Measurements from ENCODE around the gene LRP1. TPM values are rescaled to one million over a fixed set of nuclear protein-coding genes. Genes with fewer than 3 reads are reported as not detected.

LRP1 gene
- total RNA-seq, 1 experiment from 2014 or later = 14.7 TPM

- no peaks in the 10 kb centered on the region for H3K4me1 ChIP-seq (ENCODE audit: insufficient read depth, low read length)
- no peak overlapping the region for H3K4me2 ChIP-seq (ENCODE audit: low read length)
- H3K27me3 ChIP-seq (ENCODE audit: low read length) = no peaks in the 10 kb centered on the region
- intact Hi-C loops (cut with micrococcal nuclease) = no loop called here
- ChIA-PET CTCF (no interaction called here), POLR2A (ENCODE audit: unreplicated experiment) (no interaction called here)
- no TSS peak for BruUV-seq (replicated peaks)
- no peak overlapping the region for H2AFZ ChIP-seq (ENCODE audit: low read length)
- no peak overlapping the region for H3K9ac ChIP-seq (ENCODE audit: low read length)
- no peaks in the 10 kb centered on the region for H3K9me2 ChIP-seq (replicated peaks; ENCODE audit: low read length)
- H3K9me3 ChIP-seq (ENCODE audit: low read length) = no peaks in the 10 kb centered on the region
- TF ChIP-seq EZH2 (IDR thresholded peaks at IDR 0.05; ENCODE audit: low read length, unreplicated experiment) = no peak
- ATAC-seq (no peak), DNase-seq (no peak)
- no peaks in the 10 kb centered on the region for H4K20me1 ChIP-seq (ENCODE audit: low read length)
- H3K27ac ChIP-seq (ENCODE audit: low read length) = no peak overlapping the region
- no peaks in the 10 kb centered on the region for H3F3A ChIP-seq (ENCODE audit: low read length, unreplicated experiment)
- H3K79me2 ChIP-seq (ENCODE audit: low read length) = no peaks in the 10 kb centered on the region
- no peak overlapping the region for H3K4me3 ChIP-seq (ENCODE audit: low read length)
- H3K36me3 ChIP-seq (ENCODE audit: low read depth, low read length) = no peaks in the 10 kb centered on the region; the same call in 1 of the 2 replicates
These were observed 127.6 kb downstream of the LRP1 start for GRCh38 chr12:57255916-57256315.

- BruUV-seq (replicated peaks) = no TSS peak
- no peaks in the 10 kb centered on the region for H3K79me2 ChIP-seq (ENCODE audit: low read length)
- H3K36me3 ChIP-seq (ENCODE audit: low read depth, low read length) = no peaks in the 10 kb centered on the region; the same call in 1 of the 2 replicates
- intact Hi-C loops (cut with micrococcal nuclease) = no loop called here
- H4K20me1 ChIP-seq (ENCODE audit: low read length) = no peaks in the 10 kb centered on the region
- no peak overlapping the region for H3K4me3 ChIP-seq (ENCODE audit: low read length)
- ATAC-seq (no peak), DNase-seq (no peak)
- no peak overlapping the region for H3K4me2 ChIP-seq (ENCODE audit: low read length)
- no peaks in the 10 kb centered on the region for H3K27me3 ChIP-seq (ENCODE audit: low read length)
- H3K27ac ChIP-seq (ENCODE audit: low read length) = no peak overlapping the region
- no peaks in the 10 kb centered on the region for H3K9me3 ChIP-seq (ENCODE audit: low read length)
- no peaks in the 10 kb centered on the region for H3K9me2 ChIP-seq (replicated peaks; ENCODE audit: low read length)
- no peaks in the 10 kb centered on the region for H3F3A ChIP-seq (ENCODE audit: low read length, unreplicated experiment)
- POLR2A ChIA-PET (ENCODE audit: unreplicated experiment) = no interaction called here
- no peaks in the 10 kb centered on the region for H3K4me1 ChIP-seq (ENCODE audit: insufficient read depth, low read length)
- H3K9ac ChIP-seq (ENCODE audit: low read length) = no peak overlapping the region
- CTCF ChIA-PET = no interaction called here
- no peak overlapping the region for H2AFZ ChIP-seq (ENCODE audit: low read length)
- no peak for TF ChIP-seq EZH2 (IDR thresholded peaks at IDR 0.05; ENCODE audit: low read length, unreplicated experiment)
- TF ChIP-seq EZH2phosphoT487 (IDR thresholded peaks at IDR 0.05; ENCODE audit: borderline replicate concordance, low read length) = no peak
- no peak for TF ChIP-seq CTCF (conservative IDR thresholded peaks at IDR 0.05; ENCODE audit: low read depth, low read length)
These were observed 131.0 kb downstream of the LRP1 start for GRCh38 chr12:57258977-57259970.

- no TSS peak for BruUV-seq (replicated peaks)
- Histone ChIP-seq H3K27ac (ENCODE audit: low read length) (no peak overlapping the region), H3K79me2 (ENCODE audit: low read length) (no peaks in the 10 kb centered on the region), H3K9ac (ENCODE audit: low read length) (no peak overlapping the region), H3K4me2 (ENCODE audit: low read length) (no peak overlapping the region), H4K20me1 (ENCODE audit: low read length) (no peaks in the 10 kb centered on the region), H3K9me2 (replicated peaks; ENCODE audit: low read length) (no peaks in the 10 kb centered on the region), H3K36me3 (ENCODE audit: low read depth, low read length) (peaks cover 6% of the 10 kb centered on the region; the same call in 1 of the 2 replicates), H3F3A (ENCODE audit: low read length, unreplicated experiment) (no peaks in the 10 kb centered on the region), H3K9me3 (ENCODE audit: low read length) (no peaks in the 10 kb centered on the region), H2AFZ (ENCODE audit: low read length) (no peak overlapping the region), H3K4me1 (ENCODE audit: insufficient read depth, low read length) (no peaks in the 10 kb centered on the region), H3K27me3 (ENCODE audit: low read length) (no peaks in the 10 kb centered on the region), H3K4me3 (ENCODE audit: low read length) (no peak overlapping the region)
- DNase-seq = no peak
- CTCF ChIA-PET = no interaction called here
- POLR2A ChIA-PET (ENCODE audit: unreplicated experiment) = no interaction called here
- TF ChIP-seq CTCF (conservative IDR thresholded peaks at IDR 0.05; ENCODE audit: low read depth, low read length) (no peak), EZH2 (IDR thresholded peaks at IDR 0.05; ENCODE audit: low read length, unreplicated experiment) (no peak), EZH2phosphoT487 (IDR thresholded peaks at IDR 0.05; ENCODE audit: borderline replicate concordance, low read length) (no peak)
- ATAC-seq = no peak
- intact Hi-C loops (cut with micrococcal nuclease) = no loop called here
These were observed 132.1 kb downstream of the LRP1 start for GRCh38 chr12:57260366-57260765.
